ENCODE measurements around the gene OBSCN. TPM values are rescaled to one million over a fixed set of nuclear protein-coding genes. Genes with fewer than 3 reads are reported as not detected.
"Not testable (repeated sequence)": the region's sequence is repeated elsewhere in the genome, so short reads cannot be mapped to it uniquely, and the experiment has no call there.

Gene OBSCN
- total and polyA plus RNA-seq, 7 donors: 0.92 to 21.0 (median 13.1) TPM

DNA sequence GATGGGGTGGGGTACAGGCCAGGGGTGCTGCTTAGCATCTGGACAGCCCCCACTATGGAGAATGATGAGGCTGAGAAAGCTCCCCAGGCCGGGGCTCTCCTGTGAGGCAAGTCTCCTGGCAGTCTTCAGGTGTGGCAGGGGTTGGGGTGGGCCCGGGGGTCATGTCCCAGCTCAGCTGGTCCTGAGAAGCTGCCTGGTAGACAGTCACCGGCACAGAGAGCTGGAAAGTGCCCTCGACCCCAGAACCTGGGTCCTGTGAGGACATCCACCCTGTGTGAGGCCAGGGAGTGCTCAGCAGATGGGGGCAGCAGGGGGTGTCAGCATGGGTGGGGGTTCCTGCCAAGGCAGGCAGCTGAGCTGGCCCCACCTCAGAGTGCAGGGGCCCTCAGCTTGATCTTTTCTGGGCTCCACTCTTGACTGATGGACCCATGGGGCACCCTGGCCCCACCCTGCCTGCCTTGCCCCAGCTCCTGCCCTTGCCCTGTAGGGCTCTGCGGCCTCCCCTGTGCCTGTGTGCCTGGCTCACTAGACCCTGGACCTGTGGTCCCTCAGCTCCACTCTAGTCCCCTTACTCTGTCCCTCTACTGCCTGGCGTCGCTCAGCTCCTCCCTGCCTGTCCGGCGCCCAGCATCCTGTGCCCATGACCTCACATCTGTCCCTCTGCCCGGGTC is 36.5 kb upstream of the OBSCN start:
- Histone ChIP-seq H3K4me3 (no peak overlapping the region), H3K27me3 (no peaks in the 10 kb centered on the region), H3K27ac (no peak overlapping the region), H3K4me1 (peaks cover 0 to 30% (median 16%) of the 10 kb centered on the region in 4 donors), H3K9me3 (no peaks in the 10 kb centered on the region), H3K36me3 (peaks cover 0 to 9% (median 7%) of the 10 kb centered on the region in 4 donors)
- peak; percentile 58 for DNase-seq
- 81 to 86% methylated on average over 10 of the region's 10 CpGs for WGBS, 2 donors
- TF ChIP-seq POLR2AphosphoS5 (IDR thresholded peaks at IDR 0.05) (no peak), POLR2A (IDR thresholded peaks at IDR 0.05) (no peak), EP300 (IDR thresholded peaks at IDR 0.05) (no peak)
- TF ChIP-seq, protein P1, sequence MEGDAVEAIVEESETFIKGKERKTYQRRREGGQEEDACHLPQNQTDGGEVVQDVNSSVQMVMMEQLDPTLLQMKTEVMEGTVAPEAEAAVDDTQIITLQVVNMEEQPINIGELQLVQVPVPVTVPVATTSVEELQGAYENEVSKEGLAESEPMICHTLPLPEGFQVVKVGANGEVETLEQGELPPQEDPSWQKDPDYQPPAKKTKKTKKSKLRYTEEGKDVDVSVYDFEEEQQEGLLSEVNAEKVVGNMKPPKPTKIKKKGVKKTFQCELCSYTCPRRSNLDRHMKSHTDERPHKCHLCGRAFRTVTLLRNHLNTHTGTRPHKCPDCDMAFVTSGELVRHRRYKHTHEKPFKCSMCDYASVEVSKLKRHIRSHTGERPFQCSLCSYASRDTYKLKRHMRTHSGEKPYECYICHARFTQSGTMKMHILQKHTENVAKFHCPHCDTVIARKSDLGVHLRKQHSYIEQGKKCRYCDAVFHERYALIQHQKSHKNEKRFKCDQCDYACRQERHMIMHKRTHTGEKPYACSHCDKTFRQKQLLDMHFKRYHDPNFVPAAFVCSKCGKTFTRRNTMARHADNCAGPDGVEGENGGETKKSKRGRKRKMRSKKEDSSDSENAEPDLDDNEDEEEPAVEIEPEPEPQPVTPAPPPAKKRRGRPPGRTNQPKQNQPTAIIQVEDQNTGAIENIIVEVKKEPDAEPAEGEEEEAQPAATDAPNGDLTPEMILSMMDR (IDR thresholded peaks at IDR 0.05): no peak
- intact Hi-C loops (cut with DNase I): no loop called here

DNA sequence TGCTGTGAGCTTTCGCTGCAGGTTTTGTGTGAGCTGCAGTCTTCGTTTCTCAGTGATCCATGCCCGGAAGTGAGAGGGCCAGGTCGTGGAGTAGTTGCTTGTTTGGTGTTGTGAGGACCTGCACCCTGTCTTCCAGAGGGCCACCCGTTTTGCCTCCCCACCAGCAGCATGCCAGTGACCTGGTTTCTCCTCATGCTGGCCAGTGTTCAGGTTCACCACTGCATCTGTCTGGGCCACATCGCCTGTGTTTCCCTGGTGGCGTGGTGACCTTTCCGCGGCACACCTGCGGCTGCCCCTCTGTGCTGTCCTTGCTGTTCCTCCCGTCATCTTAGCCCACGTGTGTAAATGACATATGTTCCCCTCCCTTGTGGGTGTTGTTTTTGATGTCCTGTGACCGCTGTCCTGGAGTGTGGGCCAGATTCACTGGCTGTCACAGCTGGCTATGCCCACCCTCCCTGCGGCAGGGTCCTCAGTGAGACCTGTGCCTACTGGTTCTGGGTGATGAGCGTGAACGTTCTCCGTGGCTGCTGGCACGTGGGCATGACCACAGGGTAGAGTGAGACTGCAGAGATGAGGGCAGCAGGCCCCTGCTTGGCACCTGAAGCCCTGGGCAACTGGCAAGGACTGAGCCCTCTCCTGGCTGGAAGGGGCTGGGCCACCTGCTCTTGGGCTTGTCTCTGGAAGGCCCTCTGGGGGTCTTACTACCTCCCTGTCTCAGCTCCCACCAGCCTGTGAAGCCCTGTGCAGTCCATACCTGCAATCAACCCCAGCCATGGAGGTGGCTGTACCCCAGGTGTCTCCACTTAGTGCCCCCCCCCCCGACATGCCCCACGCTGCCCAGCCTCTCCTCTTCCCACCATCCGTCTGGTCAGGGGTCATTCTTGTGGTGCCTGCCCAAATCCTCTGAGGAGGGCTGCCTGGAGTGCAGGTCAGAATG is 35.0 kb upstream of the OBSCN start:
- Histone ChIP-seq H3K4me1 (peaks cover 0 to 27% (median 10%) of the 10 kb centered on the region in 4 donors), H3K9me3 (no peaks in the 10 kb centered on the region), H3K36me3 (peaks cover 0 to 9% (median 7%) of the 10 kb centered on the region in 4 donors), H3K4me3 (no peak overlapping the region), H3K27ac (no peak overlapping the region), H3K27me3 (no peaks in the 10 kb centered on the region)
- TF ChIP-seq POLR2AphosphoS5 (IDR thresholded peaks at IDR 0.05) (no peak), POLR2A (IDR thresholded peaks at IDR 0.05) (no peak), EP300 (IDR thresholded peaks at IDR 0.05) (no peak)
- TF ChIP-seq, protein P1 (IDR thresholded peaks at IDR 0.05): no peak
- WGBS, 2 donors: 88 to 92% methylated on average over 21 of the region's 21 CpGs
- intact Hi-C loops (cut with DNase I): no loop called here
- DNase-seq: peak; percentile 60

DNA sequence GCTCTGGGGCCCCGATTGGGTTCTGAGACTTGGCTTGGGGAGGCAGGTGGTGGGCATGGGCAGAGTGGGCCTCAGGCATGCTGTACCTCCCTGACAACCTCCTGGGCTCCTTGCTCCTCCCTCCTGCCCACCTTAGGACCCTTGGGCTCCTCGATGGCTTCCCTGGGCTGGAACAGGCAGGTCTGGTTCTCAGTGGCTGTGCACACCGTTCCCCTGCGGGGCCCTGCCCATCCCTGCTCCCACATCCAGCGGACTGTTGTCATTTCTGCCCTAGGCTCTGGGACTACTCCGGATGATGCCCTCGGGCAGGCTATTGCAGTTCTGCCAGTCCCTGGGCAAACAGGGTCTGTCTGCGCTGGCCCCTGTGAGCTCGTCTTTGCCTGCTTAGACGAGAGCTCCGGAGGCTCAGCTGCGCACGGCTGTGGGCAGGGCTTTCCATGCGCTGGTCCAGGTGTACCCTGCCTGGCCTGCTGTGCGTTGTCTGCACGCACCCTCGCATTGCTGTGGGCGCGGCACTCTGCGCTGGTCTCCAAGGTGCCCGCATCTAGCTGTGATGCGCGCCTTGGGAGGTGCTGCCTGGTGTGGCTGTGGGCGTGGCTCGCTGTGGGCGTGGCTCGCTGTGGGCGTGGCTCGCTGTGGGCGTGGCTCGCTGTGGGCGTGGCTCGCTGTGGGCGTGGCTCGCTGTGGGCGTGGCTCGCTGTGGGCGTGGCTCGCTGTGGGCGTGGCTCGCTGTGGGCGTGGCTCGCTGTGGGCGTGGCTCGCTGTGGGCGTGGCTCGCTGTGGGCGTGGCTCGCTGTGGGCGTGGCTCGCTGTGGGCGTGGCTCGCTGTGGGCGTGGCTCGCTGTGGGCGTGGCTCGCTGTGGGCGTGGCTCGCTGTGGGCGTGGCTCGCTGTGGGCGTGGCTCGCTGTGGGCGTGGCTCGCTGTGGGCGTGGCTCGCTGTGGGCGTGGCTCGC is 34.0 kb upstream of the OBSCN start:
- WGBS, 2 donors: 60 to 66% methylated on average over 39 of the region's 69 CpGs
- peak overlapping the region in 2 of 4 donors; percentile 19 to 52 for H3K4me3 ChIP-seq
- intact Hi-C loops (cut with DNase I): not testable (repeated sequence)

DNA sequence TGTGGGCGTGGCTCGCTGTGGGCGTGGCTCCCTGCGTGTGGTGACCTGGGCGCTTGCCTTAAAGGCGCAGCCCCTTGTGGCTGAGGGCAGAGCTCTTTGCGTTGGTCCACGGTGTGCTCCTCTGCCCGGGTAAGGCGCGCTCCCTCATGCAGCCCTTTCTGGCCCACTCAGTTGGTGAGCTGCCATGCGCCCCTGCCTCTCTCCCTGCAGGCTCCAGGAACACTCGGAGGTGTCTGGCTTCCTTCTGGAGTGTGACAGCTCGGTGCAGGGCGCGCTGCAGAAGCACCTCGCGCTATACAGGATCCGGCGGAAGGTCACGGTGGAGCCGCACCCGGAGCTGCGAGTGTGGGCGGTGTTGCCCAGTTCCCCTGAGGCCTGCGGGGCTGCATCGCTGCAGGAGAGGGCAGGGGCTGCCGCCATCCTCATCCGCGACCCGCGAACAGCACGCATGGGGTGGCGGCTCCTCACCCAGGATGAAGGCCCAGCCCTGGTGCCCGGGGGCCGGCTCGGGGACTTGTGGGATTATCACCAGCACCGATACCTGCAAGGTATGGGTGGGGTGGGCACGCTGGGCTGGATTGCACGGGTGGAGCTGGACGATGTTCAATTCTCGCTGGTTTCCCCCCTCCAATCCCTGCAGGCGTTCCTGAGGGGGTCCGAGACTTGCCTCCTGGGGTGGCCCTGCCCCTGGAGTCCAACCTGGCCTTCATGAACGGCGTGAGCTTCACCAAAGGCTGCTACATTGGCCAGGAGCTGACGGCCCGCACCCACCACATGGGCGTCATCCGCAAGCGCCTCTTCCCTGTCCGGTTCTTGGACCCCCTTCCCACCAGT is 33.1 kb upstream of the OBSCN start:
- H3K4me1 ChIP-seq: peaks cover 0 to 38% (median 16%) of the 10 kb centered on the region in 4 donors
- H3K9me3 ChIP-seq: no peaks in the 10 kb centered on the region
- WGBS, 2 donors: 91% methylated on average over 52 of the region's 52 CpGs
- peak; percentile 65 for DNase-seq
- intact Hi-C loops (cut with DNase I): loop anchor here (5.0 kb wide), 1 partner anchor 37 kb away; no protein-coding TSS in a partner anchor
- H3K4me3 ChIP-seq: peak overlapping the region in 2 of 4 donors; percentile 35 to 52
- H3K36me3 ChIP-seq: peaks cover 0 to 9% (median 7%) of the 10 kb centered on the region in 4 donors
- peak overlapping the region in 2 of 4 donors; percentile 28 to 64 for H3K27ac ChIP-seq
- no peaks in the 10 kb centered on the region for H3K27me3 ChIP-seq
- TF ChIP-seq POLR2A (IDR thresholded peaks at IDR 0.05): no peak
- TF ChIP-seq POLR2AphosphoS5 (IDR thresholded peaks at IDR 0.05): peak in 2 of 4 donors; percentile 42 to 54
- TF ChIP-seq EP300 (IDR thresholded peaks at IDR 0.05): no peak

More for the DNA sequence above, 34.0 kb upstream of the OBSCN start:
- H3K27ac ChIP-seq: peak overlapping the region in 3 of 4 donors; percentile 1 to 41 (median 14)
- not testable (repeated sequence) for H3K9me3 ChIP-seq, H3K27me3 ChIP-seq, H3K36me3 ChIP-seq
- peaks cover 0 to 35% (median 12%) of the 10 kb centered on the region in 4 donors for H3K4me1 ChIP-seq
- DNase-seq: peak; percentile 67

Measured in sigmoid colon (tissue), 7 donors.